CD14-positive monocyte (primary cell): ENCODE results near the gene GAS7. TPM values are rescaled to one million over a fixed set of nuclear protein-coding genes. Genes with fewer than 3 reads are reported as not detected.

ENCODE experiments used
- DNase-seq, 3 donors: peaks; one replicate each; pipeline ENCODE4 v3.0.0-alpha.2; 2011 to 2022
- H2AFZ ChIP-seq: 2 replicates; pipeline ENCODE4 v1.6.0; 2012; ENCODE audit warnings: mild to moderate bottlenecking, low read depth, low read length, inconsistent platforms; ENCODE audit not compliant: insufficient read depth, poor library complexity, severe bottlenecking
- H3K27ac ChIP-seq, 2 donors: 1 replicate in 1 of 2; 2 replicates in 1 of 2; pipeline ENCODE4 v1.5.1; 2012 to 2013; ENCODE audit warnings: low read length in 2 of 2, control low read depth in 1 of 2, inconsistent platforms in 1 of 2, low read depth in 1 of 2, mild to moderate bottlenecking in 1 of 2
- H3K27me3 ChIP-seq, 2 donors: one replicate each; pipeline versions ENCODE4 v1.6.0 to v1.6.1; 2011 to 2013; ENCODE audit warnings: low read length in 2 of 2; ENCODE audit not compliant: control insufficient read depth in 2 of 2, insufficient read depth in 2 of 2
- H3K36me3 ChIP-seq, 2 donors: replicated peaks in 1 of 2; 1 replicate in 1 of 2; 2 replicates in 1 of 2; pipeline versions ENCODE4 v1.5.1 to v1.6.1; 2012 to 2013; ENCODE audit warnings: low read length in 2 of 2, control low read depth in 1 of 2, inconsistent platforms in 1 of 2, mild to moderate bottlenecking in 1 of 2; ENCODE audit not compliant: insufficient read depth in 2 of 2, control insufficient read depth in 1 of 2
- H3K4me1 ChIP-seq, 2 donors: 1 replicate in 1 of 2; 2 replicates in 1 of 2; pipeline versions ENCODE4 v1.5.1 to v1.6.1; 2012 to 2013; ENCODE audit warnings: low read length in 2 of 2, control low read depth in 1 of 2, inconsistent platforms in 1 of 2, mild to moderate bottlenecking in 1 of 2, moderate library complexity in 1 of 2; ENCODE audit not compliant: insufficient read depth in 2 of 2, control insufficient read depth in 1 of 2
- H3K4me2 ChIP-seq: replicated peaks from 2 replicates; pipeline ENCODE3; 2012; ENCODE audit warnings: low read length, moderate library complexity, mild to moderate bottlenecking; ENCODE audit not compliant: poor library complexity, severe bottlenecking; ENCODE audit errors: extremely low read depth
- H3K4me3 ChIP-seq, 3 experiments: fragments of 200-600 bp in 1 of 3; sonication (generic) in 1 of 3; replicated peaks in 1 of 3; 1 replicate in 2 of 3; 2 replicates in 1 of 3; pipeline ENCODE4 v1.5.1; 2011 to 2013; ENCODE audit warnings: low read length in 3 of 3, mild to moderate bottlenecking in 3 of 3, control low read depth in 2 of 3, low read depth in 2 of 3, inconsistent platforms in 1 of 3, moderate library complexity in 1 of 3
- H3K79me2 ChIP-seq: 2 replicates; pipeline ENCODE4 v1.6.0; 2012; ENCODE audit warnings: mild to moderate bottlenecking, control low read depth, inconsistent platforms, low read length, moderate library complexity; ENCODE audit not compliant: insufficient read depth
- H3K9ac ChIP-seq: 2 replicates; pipeline ENCODE4 v1.6.0; 2017; ENCODE audit warnings: low read length, mild to moderate bottlenecking; ENCODE audit not compliant: insufficient read depth, poor library complexity, severe bottlenecking
- H3K9me3 ChIP-seq, 2 donors: replicated peaks in 1 of 2; 1 replicate in 1 of 2; 2 replicates in 1 of 2; pipeline versions ENCODE4 v1.5.1 to v1.6.1; 2012 to 2013; ENCODE audit warnings: low read length in 2 of 2, control low read depth in 1 of 2; ENCODE audit not compliant: control insufficient read depth in 1 of 2, insufficient read depth in 1 of 2
- H4K20me1 ChIP-seq: 2 replicates; pipeline ENCODE4 v1.6.0; 2012; ENCODE audit warnings: mild to moderate bottlenecking, low read length, control low read depth, moderate library complexity; ENCODE audit not compliant: insufficient read depth
- H3K27ac Mint-ChIP-seq, 7 donors: one replicate each; pipeline ENCODE4 v1.8.0; 2020; ENCODE audit warnings: mild to moderate bottlenecking in 7 of 7, mixed read lengths in 7 of 7, moderate library complexity in 6 of 7, inconsistent platforms in 2 of 7
- H3K27me3 Mint-ChIP-seq, 3 donors: one replicate each; pipeline ENCODE4 v1.8.0; 2021 to 2022; ENCODE audit warnings: low read depth in 3 of 3, mild to moderate bottlenecking in 3 of 3, mixed read lengths in 3 of 3, moderate library complexity in 3 of 3, inconsistent platforms in 1 of 3
- H3K36me3 Mint-ChIP-seq, 2 donors: one replicate each; pipeline ENCODE4 v1.8.0; 2020; ENCODE audit warnings: mixed read lengths in 2 of 2, inconsistent platforms in 1 of 2, mild to moderate bottlenecking in 1 of 2
- H3K4me1 Mint-ChIP-seq: one replicate; pipeline ENCODE4 v1.8.0; 2020; ENCODE audit warnings: mild to moderate bottlenecking, mixed read lengths
- H3K4me3 Mint-ChIP-seq, 2 donors: one replicate each; pipeline ENCODE4 v1.8.0; 2020; ENCODE audit warnings: mild to moderate bottlenecking in 2 of 2, mixed read lengths in 2 of 2, moderate library complexity in 1 of 2
- H3K9me3 Mint-ChIP-seq, 7 donors: one replicate each; pipeline ENCODE4 v1.8.0; 2020 to 2022; ENCODE audit warnings: mixed read lengths in 7 of 7, mild to moderate bottlenecking in 6 of 7, moderate library complexity in 6 of 7, inconsistent platforms in 2 of 7
- WGBS: methylation state at CpG from one replicate; pipeline ENCODE4 v1.1.5; 2013; ENCODE audit warnings: missing lambda C conversion rate; ENCODE audit not compliant: insufficient coverage; 5-methylcytosine and 5-hydroxymethylcytosine counted together
- intact Hi-C, 2 donors: fragments of 100-400 bp; cut with micrococcal nuclease; formaldehyde crosslinking; loops; one replicate each; pipeline versions ENCODE4 v1.15.0 to v1.15.1; 2023
- polyA plus RNA-seq, 3 donors: library from polyadenylated mRNA; depleted of rRNA in 1 of 3; unstranded in 2 of 3; stranded (reverse) in 1 of 3; fragments of 300-500 nt in 2 of 3; fragments of >200 nt in 1 of 3; fragmentation: Illumina TruSeq in 2 of 3; gene quantifications; 1 replicate in 2 of 3; 2 replicates in 1 of 3; pipeline ENCODE4 v1.2.3, GENCODE V29; 2012 to 2021
- TF ChIP-seq, protein P1 (sequence below): fragments of 200-600 bp; IDR thresholded peaks from one replicate; pipeline ENCODE4 v1.8.0; 2022; ENCODE audit warnings: antibody characterized with exemption, mild to moderate bottlenecking

GAS7 gene
- polyA plus RNA-seq, 3 donors = 53.1 to 91.9 (median 66.6) TPM

- Histone ChIP-seq H3K9ac (no peak overlapping the region), H3K79me2 (peaks cover 49% of the 10 kb centered on the region), H3K4me1 (peaks cover 55 to 58% of the 10 kb centered on the region in 2 donors), H4K20me1 (no peaks in the 10 kb centered on the region), H3K9me3 (no peaks in the 10 kb centered on the region), H2AFZ (no peak overlapping the region), H3K4me2 (no peak overlapping the region), H3K36me3 (no peaks in the 10 kb centered on the region), H3K27me3 (no peaks in the 10 kb centered on the region), H3K27ac (peak overlapping the region; percentile 2 to 84), H3K4me3 (no peak overlapping the region)
- Mint-ChIP-seq H3K36me3 (peaks cover 0 to 2% of the 10 kb centered on the region in 2 donors), H3K27me3 (no peaks in the 10 kb centered on the region), H3K4me3 (no peak overlapping the region), H3K9me3 (no peaks in the 10 kb centered on the region), H3K4me1 (peaks cover 72% of the 10 kb centered on the region), H3K27ac (peak overlapping the region in 5 of 7 donors; percentile 79 to 96 (median 89))
- TF ChIP-seq, protein P1, sequence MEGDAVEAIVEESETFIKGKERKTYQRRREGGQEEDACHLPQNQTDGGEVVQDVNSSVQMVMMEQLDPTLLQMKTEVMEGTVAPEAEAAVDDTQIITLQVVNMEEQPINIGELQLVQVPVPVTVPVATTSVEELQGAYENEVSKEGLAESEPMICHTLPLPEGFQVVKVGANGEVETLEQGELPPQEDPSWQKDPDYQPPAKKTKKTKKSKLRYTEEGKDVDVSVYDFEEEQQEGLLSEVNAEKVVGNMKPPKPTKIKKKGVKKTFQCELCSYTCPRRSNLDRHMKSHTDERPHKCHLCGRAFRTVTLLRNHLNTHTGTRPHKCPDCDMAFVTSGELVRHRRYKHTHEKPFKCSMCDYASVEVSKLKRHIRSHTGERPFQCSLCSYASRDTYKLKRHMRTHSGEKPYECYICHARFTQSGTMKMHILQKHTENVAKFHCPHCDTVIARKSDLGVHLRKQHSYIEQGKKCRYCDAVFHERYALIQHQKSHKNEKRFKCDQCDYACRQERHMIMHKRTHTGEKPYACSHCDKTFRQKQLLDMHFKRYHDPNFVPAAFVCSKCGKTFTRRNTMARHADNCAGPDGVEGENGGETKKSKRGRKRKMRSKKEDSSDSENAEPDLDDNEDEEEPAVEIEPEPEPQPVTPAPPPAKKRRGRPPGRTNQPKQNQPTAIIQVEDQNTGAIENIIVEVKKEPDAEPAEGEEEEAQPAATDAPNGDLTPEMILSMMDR = no peak
- DNase-seq = no peak
- intact Hi-C loops = loop anchor here in 1 of 2 donors (5.0 kb wide), 1 partner anchor 47 kb away; no protein-coding TSS in a partner anchor
- WGBS = 95% methylated on average over 8 of the region's 11 CpGs
Observed at GRCh38 chr17:10125531-10126275, 72.7 kb downstream of the GAS7 start.

GRCh38 chr17:10123093-10123492 is 75.3 kb downstream of the GAS7 start:
- DNase-seq = no peak
- peaks cover 0 to 2% (median 0%) of the 10 kb centered on the region in 3 donors for H3K27me3 Mint-ChIP-seq
- intact Hi-C loops = no loop called here
- H3K4me1 Mint-ChIP-seq = peaks cover 76% of the 10 kb centered on the region
- H3K4me1 ChIP-seq = peaks cover 67% of the 10 kb centered on the region in 2 donors
- H2AFZ ChIP-seq = no peak overlapping the region
- H4K20me1 ChIP-seq = no peaks in the 10 kb centered on the region
- H3K79me2 ChIP-seq = peaks cover 41% of the 10 kb centered on the region
- H3K36me3 ChIP-seq = no peaks in the 10 kb centered on the region
- no peaks in the 10 kb centered on the region for H3K9me3 ChIP-seq
- TF ChIP-seq, protein P1 = no peak
- no peak overlapping the region for H3K4me3 Mint-ChIP-seq
- no peak overlapping the region for H3K4me3 ChIP-seq
- no peak overlapping the region for H3K4me2 ChIP-seq
- 100% methylated on average over 2 of the region's 2 CpGs for WGBS
- no peaks in the 10 kb centered on the region for H3K9me3 Mint-ChIP-seq
- H3K36me3 Mint-ChIP-seq = no peaks in the 10 kb centered on the region
- H3K27me3 ChIP-seq = no peaks in the 10 kb centered on the region
- no peak overlapping the region for H3K27ac ChIP-seq
- H3K9ac ChIP-seq = no peak overlapping the region
- no peak overlapping the region for H3K27ac Mint-ChIP-seq
